Smooth muscle cell (in vitro differentiated cells): ENCODE measurements around the gene FBXL4. TPM values are rescaled to one million over a fixed set of nuclear protein-coding genes. Genes with fewer than 3 reads are reported as not detected.
"Not testable (repeated sequence)": the region's sequence is repeated elsewhere in the genome, so short reads cannot be mapped to it uniquely, and the experiment has no call there.

Source experiments
- DNase-seq: peaks from one replicate; lab custom pipeline; 2025; ENCODE audit not compliant: unreplicated experiment; lab: John Stamatoyannopoulos, UW
- H2AFZ ChIP-seq: fragments of 200-600 bp; sonication (generic); 2 replicates; pipeline ENCODE4 v1.6.0; 2016; ENCODE audit warnings: antibody characterized with exemption, low read depth, mild to moderate bottlenecking
- H3F3A ChIP-seq: fragments of 200-600 bp; sonication (generic); 2 replicates; pipeline ENCODE4 v1.6.0; 2017; ENCODE audit warnings: antibody characterized with exemption, low read depth
- H3K27ac ChIP-seq: fragments of 200-600 bp; sonication (generic); 2 replicates; pipeline ENCODE4 v1.5.1; 2016; ENCODE audit warnings: low read depth, mild to moderate bottlenecking
- H3K27me3 ChIP-seq: fragments of 200-600 bp; sonication (generic); 2 replicates; pipeline ENCODE4 v1.6.1; 2016; ENCODE audit warnings: low read depth, mild to moderate bottlenecking
- H3K36me3 ChIP-seq: fragments of 200-600 bp; sonication (generic); 2 replicates; pipeline ENCODE4 v1.5.1; 2016; ENCODE audit warnings: low read depth
- H3K4me1 ChIP-seq: fragments of 200-600 bp; sonication (generic); 2 replicates; pipeline ENCODE4 v1.5.1; 2016; ENCODE audit warnings: low read depth
- H3K4me2 ChIP-seq: fragments of 200-600 bp; sonication (generic); 2 replicates; pipeline ENCODE4 v1.6.0; 2016; ENCODE audit warnings: mild to moderate bottlenecking
- H3K4me3 ChIP-seq: fragments of 200-600 bp; sonication (generic); 2 replicates; pipeline ENCODE4 v1.5.1; 2016; ENCODE audit warnings: mild to moderate bottlenecking
- H3K79me2 ChIP-seq: fragments of 200-600 bp; sonication (generic); 2 replicates; pipeline ENCODE4 v1.6.0; 2016; ENCODE audit warnings: low read depth, mild to moderate bottlenecking
- H3K9ac ChIP-seq: fragments of 200-600 bp; sonication (generic); 2 replicates; pipeline ENCODE4 v1.6.0; 2016; ENCODE audit warnings: low read depth
- H3K9me3 ChIP-seq: fragments of 200-600 bp; sonication (generic); replicated peaks from 2 replicates; pipeline ENCODE4 v1.5.1; 2016; ENCODE audit warnings: low read depth
- H4K20me1 ChIP-seq: fragments of 200-600 bp; sonication (generic); 2 replicates; pipeline ENCODE4 v1.6.0; 2016; ENCODE audit warnings: low read depth
- WGBS: methylation state at CpG from one replicate; pipeline ENCODE4 v1.1.7; 2016; ENCODE audit warnings: low lambda C conversion rate; 5-methylcytosine and 5-hydroxymethylcytosine counted together
- polyA plus RNA-seq: library from polyadenylated mRNA; unstranded; fragments of >200 nt; fragmentation: Nextera tagmentation; extraction: Ambion mirVana; gene quantifications from 2 replicates; pipeline ENCODE4 v1.2.1, GENCODE V29; 2016
- total RNA-seq: library from RNA; depleted of rRNA; stranded (reverse); fragments of >200 nt; gene quantifications from 2 replicates; pipeline ENCODE4 v1.2.3, GENCODE V29; 2014
- TF ChIP-seq, protein P1 (sequence below): fragments of 200-600 bp; sonication (generic); IDR thresholded peaks from 2 replicates; pipeline ENCODE4 v1.5.1; 2017; ENCODE audit warnings: borderline replicate concordance, mild to moderate bottlenecking, antibody characterized with exemption; ENCODE audit not compliant: insufficient read depth, poor library complexity, severe bottlenecking

Gene FBXL4
- total and polyA plus RNA-seq, 2 experiments from 2014 or later: 7.3 to 18.8 TPM

- H2AFZ ChIP-seq: no peak overlapping the region
- WGBS: 83% methylated on average over 5 of the region's 5 CpGs
- peaks cover 27% of the 10 kb centered on the region for H4K20me1 ChIP-seq
- no peaks in the 10 kb centered on the region for H3K27me3 ChIP-seq
- no peak overlapping the region for H3K4me2 ChIP-seq
- H3K36me3 ChIP-seq: peaks cover 5% of the 10 kb centered on the region
- H3K9me3 ChIP-seq: no peaks in the 10 kb centered on the region
- H3K27ac ChIP-seq: no peak overlapping the region
- TF ChIP-seq, protein P1, sequence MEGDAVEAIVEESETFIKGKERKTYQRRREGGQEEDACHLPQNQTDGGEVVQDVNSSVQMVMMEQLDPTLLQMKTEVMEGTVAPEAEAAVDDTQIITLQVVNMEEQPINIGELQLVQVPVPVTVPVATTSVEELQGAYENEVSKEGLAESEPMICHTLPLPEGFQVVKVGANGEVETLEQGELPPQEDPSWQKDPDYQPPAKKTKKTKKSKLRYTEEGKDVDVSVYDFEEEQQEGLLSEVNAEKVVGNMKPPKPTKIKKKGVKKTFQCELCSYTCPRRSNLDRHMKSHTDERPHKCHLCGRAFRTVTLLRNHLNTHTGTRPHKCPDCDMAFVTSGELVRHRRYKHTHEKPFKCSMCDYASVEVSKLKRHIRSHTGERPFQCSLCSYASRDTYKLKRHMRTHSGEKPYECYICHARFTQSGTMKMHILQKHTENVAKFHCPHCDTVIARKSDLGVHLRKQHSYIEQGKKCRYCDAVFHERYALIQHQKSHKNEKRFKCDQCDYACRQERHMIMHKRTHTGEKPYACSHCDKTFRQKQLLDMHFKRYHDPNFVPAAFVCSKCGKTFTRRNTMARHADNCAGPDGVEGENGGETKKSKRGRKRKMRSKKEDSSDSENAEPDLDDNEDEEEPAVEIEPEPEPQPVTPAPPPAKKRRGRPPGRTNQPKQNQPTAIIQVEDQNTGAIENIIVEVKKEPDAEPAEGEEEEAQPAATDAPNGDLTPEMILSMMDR: no peak
- H3K4me3 ChIP-seq: no peak overlapping the region
- peaks cover 14% of the 10 kb centered on the region for H3K79me2 ChIP-seq
- no peak overlapping the region for H3K9ac ChIP-seq
- H3K4me1 ChIP-seq: no peaks in the 10 kb centered on the region
- no peak for DNase-seq
- no peaks in the 10 kb centered on the region for H3F3A ChIP-seq
Measured at GRCh38 chr6:98925831-98926230, 21.9 kb downstream of the FBXL4 start.

DNA sequence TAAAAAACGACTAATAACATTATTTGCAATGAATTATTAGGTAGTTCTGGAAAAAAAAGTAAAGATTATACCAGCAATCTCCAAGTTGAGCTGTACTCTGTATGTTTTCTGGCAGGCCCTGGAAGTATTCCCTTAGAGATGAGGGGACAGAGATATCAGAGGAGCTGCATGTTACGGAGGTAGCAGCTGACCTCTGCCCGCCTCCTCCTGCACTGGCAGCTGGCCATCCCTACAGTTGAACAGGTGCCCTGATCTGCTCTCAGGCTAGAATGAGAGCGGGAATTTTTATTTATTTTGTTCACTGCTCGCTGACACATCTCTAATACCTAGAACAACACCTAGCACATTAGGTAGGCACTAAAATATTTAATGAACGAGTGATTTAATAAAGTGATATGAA lies 23.1 kb downstream of the FBXL4 start:
- no peak overlapping the region for H3K4me2 ChIP-seq
- TF ChIP-seq, protein P1: no peak
- no peak overlapping the region for H2AFZ ChIP-seq
- no peak overlapping the region for H3K9ac ChIP-seq
- no peaks in the 10 kb centered on the region for H3K27me3 ChIP-seq
- no peak overlapping the region for H3K4me3 ChIP-seq
- H3K79me2 ChIP-seq: peaks cover 7% of the 10 kb centered on the region
- no peak for DNase-seq
- H3K36me3 ChIP-seq: peaks cover 5% of the 10 kb centered on the region
- WGBS: 96% methylated on average over 6 of the region's 6 CpGs
- H3K4me1 ChIP-seq: no peaks in the 10 kb centered on the region
- no peaks in the 10 kb centered on the region for H3F3A ChIP-seq
- no peaks in the 10 kb centered on the region for H3K9me3 ChIP-seq
- H4K20me1 ChIP-seq: peaks cover 17% of the 10 kb centered on the region
- no peak overlapping the region for H3K27ac ChIP-seq

- no peaks in the 10 kb centered on the region for H3K4me1 ChIP-seq
- no peak overlapping the region for H3K27ac ChIP-seq
- H3K36me3 ChIP-seq: no peaks in the 10 kb centered on the region
- H3K4me3 ChIP-seq: no peak overlapping the region
- H3F3A ChIP-seq: no peaks in the 10 kb centered on the region
- H3K9me3 ChIP-seq: no peaks in the 10 kb centered on the region
- no peaks in the 10 kb centered on the region for H3K27me3 ChIP-seq
- H3K4me2 ChIP-seq: no peak overlapping the region
- no peak for DNase-seq
- no peak overlapping the region for H3K9ac ChIP-seq
- no peaks in the 10 kb centered on the region for H4K20me1 ChIP-seq
- TF ChIP-seq, protein P1: no peak
- H2AFZ ChIP-seq: no peak overlapping the region
- no peaks in the 10 kb centered on the region for H3K79me2 ChIP-seq
Measured at GRCh38 chr6:98920904-98921431, 26.8 kb downstream of the FBXL4 start.

GRCh38 chr6:98910946-98911345 lies 36.8 kb downstream of the FBXL4 start:
- not testable (repeated sequence) for H3F3A ChIP-seq, H4K20me1 ChIP-seq, H3K27me3 ChIP-seq, H2AFZ ChIP-seq, H3K9ac ChIP-seq, H3K27ac ChIP-seq, H3K79me2 ChIP-seq, H3K4me2 ChIP-seq, H3K36me3 ChIP-seq, H3K4me1 ChIP-seq, H3K4me3 ChIP-seq, DNase-seq, H3K9me3 ChIP-seq
- WGBS: over 99% methylated on average over 13 of the region's 13 CpGs
